ENCODE data around the gene TRNT1. TPM values are rescaled to one million over a fixed set of nuclear protein-coding genes. Genes with fewer than 3 reads are reported as not detected.

The TRNT1 gene
- total RNA-seq (10 to 100 TPM in 6 of 9 donors, 1 to 10 TPM in 3; 5.4 to 14.7 (median 11.1) TPM), polyA plus RNA-seq (10 to 100 TPM in 1 of 2 donors, 1 to 10 TPM in 1; 6.8 to 14.4 TPM)
- long read RNA-seq, donor 1, transcript TRNT1-201 (8 exons, 2,276 nt), result major isoform, 15 of 20 reads
- long read RNA-seq, donor 1, partial matches to known transcripts, result 2 of 20 reads
- long read RNA-seq, donor 1, other reads (novel, unspliced or antisense), result 3 of 20 reads
- long read RNA-seq, donor 2, transcript TRNT1-201 (8 exons, 2,276 nt), result major isoform, 57 of 80 reads
- long read RNA-seq, donor 2, partial matches to known transcripts, result 7 of 80 reads
- long read RNA-seq, donor 2, other reads (novel, unspliced or antisense), result 12 of 80 reads
- long read RNA-seq, donor 3, transcript TRNT1-201 (8 exons, 2,276 nt), result major isoform, 12 of 22 reads
- long read RNA-seq, donor 3, partial matches to known transcripts, result 1 of 22 reads
- long read RNA-seq, donor 3, other reads (novel, unspliced or antisense), result 7 of 22 reads

GRCh38 chr3:3126477-3127431 is at the start of gene TRNT1:
Gene TRNT1, plus strand, starts transcription at chr3:3126940. Its CDS starts 2,101 bp downstream, at chr3:3129041.
- intact Hi-C loops (cut with DNase I), result loop anchor here in 6 of 10 donors (2.0 to 5.0 kb wide), 3 partner anchors 46 to 52 kb away; partner anchors contain the start of gene CRBN (in 5 of the 6)

GRCh38 chr3:3080309-3080708 is 46.4 kb upstream of the TRNT1 start:
- DNase-seq, result no peak
- no peak overlapping the region for H3K27ac ChIP-seq
- no peak for ATAC-seq
- TF ChIP-seq CTCF (IDR thresholded peaks at IDR 0.05) (no peak), POLR2A (IDR thresholded peaks at IDR 0.05) (no peak)
- no peaks in the 10 kb centered on the region for H3K4me1 ChIP-seq
- 44 to 52% (median 49%) methylated on average over 5 of the region's 5 CpGs for WGBS, 4 donors
- intact Hi-C loops (cut with DNase I), result no loop called here
- H3K4me3 ChIP-seq, result no peak overlapping the region
- no peaks in the 10 kb centered on the region for H3K36me3 ChIP-seq
- peaks cover 0 to 19% (median 0%) of the 10 kb centered on the region in 9 donors for H3K27me3 ChIP-seq
- H3K9me3 ChIP-seq, result no peaks in the 10 kb centered on the region

More at GRCh38 chr3:3126477-3127431, at the start of gene TRNT1:
- Histone ChIP-seq H3K36me3 (peaks cover 4 to 28% (median 26%) of the 10 kb centered on the region in 9 donors), H3K27me3 (no peaks in the 10 kb centered on the region), H3K4me1 (peaks cover 0 to 34% (median 15%) of the 10 kb centered on the region in 12 donors), H3K9me3 (no peaks in the 10 kb centered on the region), H3K27ac (peak within 1 kb of the TSS; percentile 2 to 98 (median 92)), H3K4me3 (peak within 1 kb of the TSS; percentile 47 to 98 (median 88))
- ATAC-seq (peak; percentile 98 to 99 (median 99)), DNase-seq (peak; percentile 97 to 99 (median 97))
- 1 to 2% (median 1%) methylated on average over 55 to 100 of the region's 100 CpGs for WGBS, 4 donors
- TF ChIP-seq POLR2A (IDR thresholded peaks at IDR 0.05), result peak in 1 of 2 donors; percentile 86
- TF ChIP-seq CTCF (IDR thresholded peaks at IDR 0.05), result peak in 2 of 12 donors; percentile 7 to 10

- no peak for TF ChIP-seq POLR2A (IDR thresholded peaks at IDR 0.05)
- TF ChIP-seq CTCF (IDR thresholded peaks at IDR 0.05), result no peak
- 75 to 80% (median 76%) methylated on average over 9 of the region's 9 CpGs for WGBS, 4 donors
- H3K4me3 ChIP-seq, result no peak overlapping the region
- no peaks in the 10 kb centered on the region for H3K9me3 ChIP-seq
- DNase-seq (no peak), ATAC-seq (no peak)
- H3K27ac ChIP-seq, result no peak overlapping the region
- H3K36me3 ChIP-seq, result no peaks in the 10 kb centered on the region
- no peaks in the 10 kb centered on the region for H3K4me1 ChIP-seq
- H3K27me3 ChIP-seq, result peaks cover 0 to 19% (median 0%) of the 10 kb centered on the region in 9 donors
- intact Hi-C loops (cut with DNase I), result no loop called here
Observed at GRCh38 chr3:3081381-3082233, 45.1 kb upstream of the TRNT1 start.

Data from heart left ventricle (tissue), 16 donors.